Spleen (tissue), 11 donors: ENCODE data around the gene CPNE1. TPM values are rescaled to one million over a fixed set of nuclear protein-coding genes. Genes with fewer than 3 reads are reported as not detected.

Experiments
- DNase-seq: peaks from one replicate; pipeline ENCODE4 v3.0.0-alpha.2; 2020
- H3K27ac ChIP-seq, 8 donors: fragments of 200-600 bp; sonication (generic) in 7 of 8; 1 replicate in 4 of 8; 2 replicates in 4 of 8; pipeline versions ENCODE4 v1.5.0 to v1.8.0; 2016 to 2021; ENCODE audit warnings: inconsistent platforms in 4 of 8, mild to moderate bottlenecking in 4 of 8, moderate library complexity in 1 of 8
- H3K27me3 ChIP-seq, 7 donors: fragments of 200-600 bp; sonication (generic) in 6 of 7; replicated peaks in 1 of 7; 1 replicate in 4 of 7; 2 replicates in 3 of 7; pipeline versions ENCODE4 v1.5.0 to v1.8.0; 2016 to 2021; ENCODE audit warnings: inconsistent platforms in 3 of 7, mild to moderate bottlenecking in 1 of 7
- H3K36me3 ChIP-seq, 6 donors: fragments of 200-600 bp; sonication (generic) in 5 of 6; 1 replicate in 4 of 6; 2 replicates in 2 of 6; pipeline versions ENCODE4 v1.5.0 to v1.8.0; 2016 to 2021; ENCODE audit warnings: inconsistent platforms in 2 of 6
- H3K4me1 ChIP-seq, 6 donors: fragments of 200-600 bp; sonication (generic) in 5 of 6; 1 replicate in 3 of 6; 2 replicates in 3 of 6; pipeline versions ENCODE4 v1.5.0 to v1.8.0; 2016 to 2021; ENCODE audit warnings: inconsistent platforms in 3 of 6
- H3K4me3 ChIP-seq, 8 donors: fragments of 200-600 bp; sonication (generic) in 7 of 8; 1 replicate in 4 of 8; 2 replicates in 4 of 8; pipeline versions ENCODE4 v1.5.0 to v1.8.0; 2016 to 2021; ENCODE audit warnings: inconsistent platforms in 4 of 8, mild to moderate bottlenecking in 4 of 8, moderate library complexity in 2 of 8
- H3K9me3 ChIP-seq, 8 donors: fragments of 200-600 bp; sonication (generic) in 7 of 8; 1 replicate in 4 of 8; 2 replicates in 4 of 8; pipeline versions ENCODE4 v1.5.0 to v1.8.0; 2016 to 2021; ENCODE audit warnings: inconsistent platforms in 4 of 8
- CTCF ChIP-seq, 11 experiments: fragments of 200-600 bp in 7 of 11; fragments of 450-650 bp in 4 of 11; sonication (generic) in 4 of 11; IDR thresholded peaks in 8 of 11; conservative IDR thresholded peaks in 3 of 11; 1 replicate in 7 of 11; 2 replicates in 4 of 11; pipeline versions ENCODE4 v1.4.0 to v1.8.0; 2016 to 2021; ENCODE audit warnings: antibody characterized with exemption in 11 of 11, inconsistent platforms in 4 of 11, mild to moderate bottlenecking in 1 of 11
- POLR2A ChIP-seq, 3 donors: fragments of 450-650 bp; IDR thresholded peaks; one replicate each; pipeline ENCODE4 v1.5.1; 2017; ENCODE audit warnings: antibody characterized with exemption in 3 of 3, mild to moderate bottlenecking in 1 of 3
- POLR2AphosphoS5 ChIP-seq, 3 donors: sonication (generic); formaldehyde crosslinking; IDR thresholded peaks; one replicate each; pipeline ENCODE4 v1.5.1; 2017; ENCODE audit warnings: antibody characterized with exemption in 3 of 3
- WGBS, 5 donors: extraction: QIAGEN DNeasy Blood & Tissue Kit in 3 of 5; methylation state at CpG; one replicate each; pipeline versions ENCODE4 v1.1.5 to v1.1.7; 2013 to 2018; 5-methylcytosine and 5-hydroxymethylcytosine counted together
- intact Hi-C: fragments of 100-400 bp; cut with DNase I; formaldehyde crosslinking; loops from one replicate; pipeline ENCODE4 v1.15.0; 2023; ENCODE audit warnings: low total_unique reads
- polyA plus RNA-seq, 3 donors: library from polyadenylated mRNA; stranded (reverse); fragments of 200-250 nt; gene quantifications; one replicate each; pipeline ENCODE4 v1.2.1, GENCODE V29; 2013
- total RNA-seq, 7 donors: library from RNA; depleted of rRNA in 3 of 7; stranded (reverse); fragments of >200 nt in 3 of 7; fragmentation: NEBNext Ultra II Directional in 4 of 7; extraction: Animal tissue kit (Norgen Biotek cat#: 25700) in 4 of 7; gene quantifications; one replicate each; pipeline versions ENCODE4 v1.1.0 to v1.2.1, GENCODE V29; 2016 to 2021
- donor health status: healthy with polysubstance abuse.
- donor health status: DM: no; HTN: no; CAD: no; lungs with moderate emphysema.
- donor health status: DM: no; HTN: no; CAD: no.
- donor health status: Bipolar disorder and iron deficiency.
- donor health status: healthy.
- donor health status: DM: no; HTN: no; CAD: no.
- donor health status: DM: yes; HTN: yes; CAD: no.

CPNE1 gene
- total and polyA plus RNA-seq, 10 donors = 93.9 to 247 (median 221) TPM

GRCh38 chr20:35601990-35602389 is 62.7 kb downstream of the CPNE1 start:
- Histone ChIP-seq H3K9me3 (no peaks in the 10 kb centered on the region), H3K27me3 (peaks cover 0 to 44% (median 23%) of the 10 kb centered on the region in 7 donors), H3K36me3 (no peaks in the 10 kb centered on the region), H3K4me1 (peaks cover 8 to 23% (median 19%) of the 10 kb centered on the region in 6 donors), H3K4me3 (peak overlapping the region; percentile 22 to 72 (median 46)), H3K27ac (peak overlapping the region in 2 of 8 donors; percentile 17 to 56)
- intact Hi-C loops = no loop called here
- no peak for DNase-seq
- 29 to 90% (median 32%) methylated on average over 2 to 30 of the region's 30 CpGs for WGBS, 5 donors
- TF ChIP-seq CTCF (IDR thresholded peaks at IDR 0.05 in 8 of 11, conservative IDR thresholded peaks at IDR 0.05 in 3 of 11) (no peak), POLR2A (IDR thresholded peaks at IDR 0.05) (no peak), POLR2AphosphoS5 (IDR thresholded peaks at IDR 0.05) (no peak)

GRCh38 chr20:35600993-35601973 is 63.4 kb downstream of the CPNE1 start:
- 1 to 2% (median 1%) methylated on average over 45 to 103 of the region's 103 CpGs for WGBS, 5 donors
- H3K4me3 ChIP-seq = peak overlapping the region; percentile 22 to 72 (median 46)
- intact Hi-C loops = no loop called here
- H3K36me3 ChIP-seq = no peaks in the 10 kb centered on the region
- H3K9me3 ChIP-seq = no peaks in the 10 kb centered on the region
- H3K4me1 ChIP-seq = peaks cover 8 to 23% (median 19%) of the 10 kb centered on the region in 6 donors
- TF ChIP-seq POLR2A (IDR thresholded peaks at IDR 0.05) (no peak), POLR2AphosphoS5 (IDR thresholded peaks at IDR 0.05) (peak; percentile 78 to 84 (median 78)), CTCF (IDR thresholded peaks at IDR 0.05 in 8 of 11, conservative IDR thresholded peaks at IDR 0.05 in 3 of 11) (peak in 10 of 11 experiments; percentile 31 to 72 (median 54))
- peak; percentile 94 for DNase-seq
- H3K27me3 ChIP-seq = peaks cover 0 to 44% (median 23%) of the 10 kb centered on the region in 7 donors
- H3K27ac ChIP-seq = peak overlapping the region in 2 of 8 donors; percentile 17 to 56

GRCh38 chr20:35600176-35600992 is 64.3 kb downstream of the CPNE1 start:
- WGBS, 5 donors = 27 to 44% (median 28%) methylated on average over 22 to 34 of the region's 34 CpGs
- Histone ChIP-seq H3K27ac (peak overlapping the region in 1 of 8 donors; percentile 56), H3K9me3 (no peaks in the 10 kb centered on the region), H3K4me3 (peak overlapping the region; percentile 22 to 72 (median 46)), H3K4me1 (peaks cover 8 to 23% (median 19%) of the 10 kb centered on the region in 6 donors), H3K27me3 (peaks cover 0 to 44% (median 23%) of the 10 kb centered on the region in 7 donors), H3K36me3 (no peaks in the 10 kb centered on the region)
- no peak for TF ChIP-seq POLR2A (IDR thresholded peaks at IDR 0.05)
- no peak for TF ChIP-seq CTCF (IDR thresholded peaks at IDR 0.05 in 8 of 11, conservative IDR thresholded peaks at IDR 0.05 in 3 of 11)
- TF ChIP-seq POLR2AphosphoS5 (IDR thresholded peaks at IDR 0.05) = no peak
- intact Hi-C loops = no loop called here
- no peak for DNase-seq
